Neural crest cell (in vitro differentiated cells): ENCODE measurements around the gene OR2A14. TPM values are rescaled to one million over a fixed set of nuclear protein-coding genes. Genes with fewer than 3 reads are reported as not detected.
"Not testable (repeated sequence)": the region's sequence is repeated elsewhere in the genome, so short reads cannot be mapped to it uniquely, and the experiment has no call there.

Experiments
- DNase-seq: peaks from one replicate; pipeline ENCODE4 v3.0.0; 2021; ENCODE audit warnings: low read depth, mixed read lengths, low spot score
- H3K27ac Mint-ChIP-seq: one replicate; pipeline ENCODE4 v1.8.0; 2021; ENCODE audit warnings: mild to moderate bottlenecking, mixed read lengths; ENCODE audit not compliant: unreplicated experiment
- H3K27me3 Mint-ChIP-seq: 2 replicates; pipeline ENCODE4 v1.8.0; 2021; ENCODE audit warnings: low read depth, mild to moderate bottlenecking, mixed read lengths
- H3K36me3 Mint-ChIP-seq: 2 replicates; pipeline ENCODE4 v1.8.0; 2021; ENCODE audit warnings: low read depth, mild to moderate bottlenecking, mixed read lengths
- H3K4me1 Mint-ChIP-seq: 2 replicates; pipeline ENCODE4 v1.8.0; 2021; ENCODE audit warnings: mixed read lengths
- H3K4me3 Mint-ChIP-seq: one replicate; pipeline ENCODE4 v1.8.0; 2021; ENCODE audit warnings: mild to moderate bottlenecking, mixed read lengths
- H3K9me3 Mint-ChIP-seq: 2 replicates; pipeline ENCODE4 v1.8.0; 2021; ENCODE audit warnings: mixed read lengths
- CTCF ChIP-seq: fragments of 200-600 bp; sonication (generic); conservative IDR thresholded peaks from 2 replicates; pipeline ENCODE4 v1.5.0; 2021; ENCODE audit warnings: antibody characterized with exemption, mild to moderate bottlenecking
- total RNA-seq: library from RNA; stranded (reverse); gene quantifications from 2 replicates; pipeline ENCODE4 v1.2.1, GENCODE V29; 2021

The OR2A14 gene
- total RNA-seq, 1 donor from 2014 or later: not detected

DNA sequence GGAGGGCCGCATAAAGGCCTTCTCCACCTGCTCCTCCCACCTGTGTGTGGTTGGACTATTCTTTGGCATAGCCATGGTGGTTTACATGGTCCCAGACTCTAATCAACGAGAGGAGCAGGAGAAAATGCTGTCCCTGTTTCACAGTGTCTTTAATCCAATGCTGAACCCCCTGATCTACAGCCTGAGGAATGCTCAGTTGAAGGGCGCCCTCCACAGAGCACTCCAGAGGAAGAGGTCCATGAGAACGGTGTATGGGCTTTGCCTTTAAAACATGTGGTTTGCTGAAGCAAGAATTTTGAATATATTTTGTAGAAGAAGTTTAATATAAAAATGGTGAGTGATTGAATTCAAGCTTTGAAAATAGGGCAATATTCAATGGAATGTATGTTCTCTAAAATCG lies 12.7 kb upstream of the OR2A14 start:
- Mint-ChIP-seq H3K36me3 (no peaks in the 10 kb centered on the region), H3K4me3 (no peak overlapping the region), H3K9me3 (no peaks in the 10 kb centered on the region), H3K4me1 (no peaks in the 10 kb centered on the region), H3K27ac (no peak overlapping the region), H3K27me3 (peaks cover 11% of the 10 kb centered on the region)
- DNase-seq: no peak
- no peak for TF ChIP-seq CTCF

- no peak for TF ChIP-seq CTCF
- no peaks in the 10 kb centered on the region for H3K36me3 Mint-ChIP-seq
- peaks cover 11% of the 10 kb centered on the region for H3K27me3 Mint-ChIP-seq
- DNase-seq: no peak
- H3K27ac Mint-ChIP-seq: no peak overlapping the region
- H3K9me3 Mint-ChIP-seq: no peaks in the 10 kb centered on the region
- no peaks in the 10 kb centered on the region for H3K4me1 Mint-ChIP-seq
- H3K4me3 Mint-ChIP-seq: no peak overlapping the region
Observed at GRCh38 chr7:144113651-144114050, 9.3 kb upstream of the OR2A14 start.

DNA sequence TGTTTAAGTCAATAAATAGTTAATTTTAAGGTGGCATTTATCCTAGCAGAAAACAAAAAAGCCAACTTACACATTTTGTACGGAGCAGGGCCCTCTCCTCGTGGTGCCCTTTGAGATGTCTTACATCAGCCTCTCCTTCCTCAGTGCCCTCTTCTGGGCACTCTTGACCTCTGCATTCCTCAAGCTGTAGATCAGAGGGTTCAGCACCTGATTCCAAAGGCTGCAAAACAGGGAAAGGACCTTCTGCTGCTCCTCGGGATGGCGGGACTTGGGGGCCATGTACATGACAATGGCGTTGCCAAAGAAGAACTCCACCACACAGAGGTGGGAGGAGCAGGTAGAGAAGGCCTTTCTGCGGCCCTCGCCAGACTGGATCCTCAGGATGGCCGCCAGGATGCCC lies 4.6 kb upstream of the OR2A14 start:
- no peak overlapping the region for H3K4me3 Mint-ChIP-seq
- H3K9me3 Mint-ChIP-seq: peaks cover 2% of the 10 kb centered on the region

GRCh38 chr7:144127714-144128334 lies 4.8 kb downstream of the OR2A14 start:
- H3K4me1 Mint-ChIP-seq: no peaks in the 10 kb centered on the region
- no peak overlapping the region for H3K27ac Mint-ChIP-seq
- peak; percentile 95 for TF ChIP-seq CTCF
- H3K9me3 Mint-ChIP-seq: no peaks in the 10 kb centered on the region
- no peak overlapping the region for H3K4me3 Mint-ChIP-seq
- no peaks in the 10 kb centered on the region for H3K27me3 Mint-ChIP-seq
- no peaks in the 10 kb centered on the region for H3K36me3 Mint-ChIP-seq
- DNase-seq: peak; percentile 89

More for the DNA sequence above, 4.6 kb upstream of the OR2A14 start:
- Mint-ChIP-seq H3K27me3 (peaks cover 3% of the 10 kb centered on the region), H3K36me3 (no peaks in the 10 kb centered on the region), H3K27ac (no peak overlapping the region), H3K4me1 (no peaks in the 10 kb centered on the region)
- no peak for DNase-seq
- no peak for TF ChIP-seq CTCF

GRCh38 chr7:144129601-144130000 lies 6.6 kb downstream of the OR2A14 start:
- not testable (repeated sequence) for H3K36me3 Mint-ChIP-seq, H3K4me3 Mint-ChIP-seq, H3K27me3 Mint-ChIP-seq, DNase-seq, H3K4me1 Mint-ChIP-seq, H3K9me3 Mint-ChIP-seq, H3K27ac Mint-ChIP-seq

GRCh38 chr7:144130730-144131129 lies 7.8 kb downstream of the OR2A14 start:
- no peaks in the 10 kb centered on the region for H3K4me1 Mint-ChIP-seq
- no peaks in the 10 kb centered on the region for H3K9me3 Mint-ChIP-seq
- TF ChIP-seq CTCF: no peak
- no peaks in the 10 kb centered on the region for H3K27me3 Mint-ChIP-seq
- H3K27ac Mint-ChIP-seq: no peak overlapping the region
- no peak for DNase-seq
- no peaks in the 10 kb centered on the region for H3K36me3 Mint-ChIP-seq
- H3K4me3 Mint-ChIP-seq: no peak overlapping the region
